ENCODE measurements around the gene PDE4D. TPM values are rescaled to one million over a fixed set of nuclear protein-coding genes. Genes with fewer than 3 reads are reported as not detected.

Gene PDE4D
- total RNA-seq, 1 experiment from 2014 or later = 2.4 TPM

DNA sequence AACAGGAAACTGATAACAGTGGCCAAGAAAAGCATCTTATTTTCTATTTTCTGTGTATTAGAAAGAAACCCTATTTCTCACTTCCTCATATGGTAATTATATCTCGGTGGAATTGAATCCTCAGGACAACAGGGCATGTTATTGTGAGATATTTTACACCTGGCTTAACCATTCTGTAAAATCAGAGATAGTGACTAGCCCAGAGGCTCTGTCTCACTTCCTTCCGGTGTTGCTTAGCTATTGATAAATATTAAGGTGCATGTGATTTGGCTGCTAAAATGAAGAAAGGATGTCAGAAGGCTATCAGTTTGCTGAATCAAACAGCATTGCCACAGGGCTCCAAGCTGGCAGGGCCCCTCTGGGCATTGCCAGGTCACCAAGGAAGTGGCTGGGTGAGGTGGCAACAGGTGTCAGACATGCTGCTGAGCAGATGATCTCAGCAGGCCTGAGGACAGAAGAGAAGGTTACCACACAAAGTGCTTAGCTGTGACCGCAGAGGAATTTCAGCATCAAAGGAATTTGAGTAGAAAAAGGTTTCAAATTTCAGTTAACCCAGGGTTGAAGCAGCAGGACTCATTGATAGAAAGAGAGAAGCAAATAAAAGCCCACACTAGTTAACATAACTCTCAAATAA lies 330.7 kb downstream of the PDE4D start:
- in situ Hi-C loops (cut with HindIII; ENCODE audit: low pct_unique_long_range_greater_than_20kb, low sequenced_read_pairs) (no loop called here), intact Hi-C loops (cut with micrococcal nuclease; ENCODE audit: unreplicated experiment) (no loop called here)
- ChIA-PET CTCF (no interaction called here), POLR2A (no interaction called here)
- Histone ChIP-seq H3K4me1 (ENCODE audit: control insufficient read depth, insufficient read depth, low read length) (no peaks in the 10 kb centered on the region), H3K27ac (ENCODE audit: low read length) (no peak overlapping the region), H3K9me3 (ENCODE audit: control insufficient read depth, insufficient read depth, low read depth, low read length) (no peaks in the 10 kb centered on the region), H3K4me3 (ENCODE audit: low read depth in 2 of 2, low read length in 2 of 2) (no peak overlapping the region), H3K36me3 (ENCODE audit: control insufficient read depth, insufficient read depth, low read length) (no peaks in the 10 kb centered on the region), H3K27me3 (ENCODE audit: control insufficient read depth, insufficient read depth, low read length) (no peaks in the 10 kb centered on the region)
- no peak for ATAC-seq
- TF ChIP-seq, protein P1, sequence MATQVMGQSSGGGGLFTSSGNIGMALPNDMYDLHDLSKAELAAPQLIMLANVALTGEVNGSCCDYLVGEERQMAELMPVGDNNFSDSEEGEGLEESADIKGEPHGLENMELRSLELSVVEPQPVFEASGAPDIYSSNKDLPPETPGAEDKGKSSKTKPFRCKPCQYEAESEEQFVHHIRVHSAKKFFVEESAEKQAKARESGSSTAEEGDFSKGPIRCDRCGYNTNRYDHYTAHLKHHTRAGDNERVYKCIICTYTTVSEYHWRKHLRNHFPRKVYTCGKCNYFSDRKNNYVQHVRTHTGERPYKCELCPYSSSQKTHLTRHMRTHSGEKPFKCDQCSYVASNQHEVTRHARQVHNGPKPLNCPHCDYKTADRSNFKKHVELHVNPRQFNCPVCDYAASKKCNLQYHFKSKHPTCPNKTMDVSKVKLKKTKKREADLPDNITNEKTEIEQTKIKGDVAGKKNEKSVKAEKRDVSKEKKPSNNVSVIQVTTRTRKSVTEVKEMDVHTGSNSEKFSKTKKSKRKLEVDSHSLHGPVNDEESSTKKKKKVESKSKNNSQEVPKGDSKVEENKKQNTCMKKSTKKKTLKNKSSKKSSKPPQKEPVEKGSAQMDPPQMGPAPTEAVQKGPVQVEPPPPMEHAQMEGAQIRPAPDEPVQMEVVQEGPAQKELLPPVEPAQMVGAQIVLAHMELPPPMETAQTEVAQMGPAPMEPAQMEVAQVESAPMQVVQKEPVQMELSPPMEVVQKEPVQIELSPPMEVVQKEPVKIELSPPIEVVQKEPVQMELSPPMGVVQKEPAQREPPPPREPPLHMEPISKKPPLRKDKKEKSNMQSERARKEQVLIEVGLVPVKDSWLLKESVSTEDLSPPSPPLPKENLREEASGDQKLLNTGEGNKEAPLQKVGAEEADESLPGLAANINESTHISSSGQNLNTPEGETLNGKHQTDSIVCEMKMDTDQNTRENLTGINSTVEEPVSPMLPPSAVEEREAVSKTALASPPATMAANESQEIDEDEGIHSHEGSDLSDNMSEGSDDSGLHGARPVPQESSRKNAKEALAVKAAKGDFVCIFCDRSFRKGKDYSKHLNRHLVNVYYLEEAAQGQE (IDR thresholded peaks at IDR 0.05; ENCODE audit: insufficient read depth in 1 of 2, low read depth in 2 of 2, low read length in 1 of 2) = no peak
- TF ChIP-seq SIN3A (IDR thresholded peaks at IDR 0.05; ENCODE audit: borderline replicate concordance, insufficient read depth, low read depth, low read length) (no peak), POLR2AphosphoS5 (IDR thresholded peaks at IDR 0.05; ENCODE audit: low read depth, low read length) (no peak)
- no peak for DNase-seq (ENCODE audit: low read depth, low spot score)
- BruUV-seq (replicated peaks) = no TSS peak

DNA sequence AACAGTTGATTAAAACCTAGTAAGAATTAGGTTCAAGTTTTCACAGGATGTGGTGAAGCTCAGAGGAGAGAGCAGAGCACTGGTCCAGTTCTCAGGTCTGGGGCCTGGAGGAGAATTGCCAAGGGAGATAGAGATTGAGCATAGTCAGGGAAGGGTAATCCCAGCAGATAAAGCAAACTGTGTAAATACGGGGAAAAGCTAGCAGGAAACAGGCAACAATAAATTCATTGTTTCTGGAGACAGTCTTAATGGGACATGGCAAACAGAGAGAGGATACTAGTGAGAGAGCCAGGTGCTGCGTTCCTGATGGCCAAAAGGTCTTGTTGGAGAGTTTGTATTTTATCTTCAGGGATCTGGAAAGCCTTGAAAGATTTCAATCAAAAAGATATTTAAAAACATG lies 333.0 kb downstream of the PDE4D start:
- ATAC-seq = no peak
- ChIA-PET CTCF (no interaction called here), POLR2A (no interaction called here)
- intact Hi-C loops (cut with micrococcal nuclease; ENCODE audit: unreplicated experiment) (no loop called here), in situ Hi-C loops (cut with HindIII; ENCODE audit: low pct_unique_long_range_greater_than_20kb, low sequenced_read_pairs) (no loop called here)
- Histone ChIP-seq H3K36me3 (ENCODE audit: control insufficient read depth, insufficient read depth, low read length) (no peaks in the 10 kb centered on the region), H3K9me3 (ENCODE audit: control insufficient read depth, insufficient read depth, low read depth, low read length) (no peaks in the 10 kb centered on the region), H3K27me3 (ENCODE audit: control insufficient read depth, insufficient read depth, low read length) (no peaks in the 10 kb centered on the region), H3K4me1 (ENCODE audit: control insufficient read depth, insufficient read depth, low read length) (no peaks in the 10 kb centered on the region), H3K27ac (ENCODE audit: low read length) (no peak overlapping the region), H3K4me3 (ENCODE audit: low read depth in 2 of 2, low read length in 2 of 2) (no peak overlapping the region)
- no peak for TF ChIP-seq POLR2AphosphoS5 (IDR thresholded peaks at IDR 0.05; ENCODE audit: low read depth, low read length)
- TF ChIP-seq, protein P2, sequence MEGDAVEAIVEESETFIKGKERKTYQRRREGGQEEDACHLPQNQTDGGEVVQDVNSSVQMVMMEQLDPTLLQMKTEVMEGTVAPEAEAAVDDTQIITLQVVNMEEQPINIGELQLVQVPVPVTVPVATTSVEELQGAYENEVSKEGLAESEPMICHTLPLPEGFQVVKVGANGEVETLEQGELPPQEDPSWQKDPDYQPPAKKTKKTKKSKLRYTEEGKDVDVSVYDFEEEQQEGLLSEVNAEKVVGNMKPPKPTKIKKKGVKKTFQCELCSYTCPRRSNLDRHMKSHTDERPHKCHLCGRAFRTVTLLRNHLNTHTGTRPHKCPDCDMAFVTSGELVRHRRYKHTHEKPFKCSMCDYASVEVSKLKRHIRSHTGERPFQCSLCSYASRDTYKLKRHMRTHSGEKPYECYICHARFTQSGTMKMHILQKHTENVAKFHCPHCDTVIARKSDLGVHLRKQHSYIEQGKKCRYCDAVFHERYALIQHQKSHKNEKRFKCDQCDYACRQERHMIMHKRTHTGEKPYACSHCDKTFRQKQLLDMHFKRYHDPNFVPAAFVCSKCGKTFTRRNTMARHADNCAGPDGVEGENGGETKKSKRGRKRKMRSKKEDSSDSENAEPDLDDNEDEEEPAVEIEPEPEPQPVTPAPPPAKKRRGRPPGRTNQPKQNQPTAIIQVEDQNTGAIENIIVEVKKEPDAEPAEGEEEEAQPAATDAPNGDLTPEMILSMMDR (IDR thresholded peaks at IDR 0.05) = no peak
- TF ChIP-seq TCF7L2 (IDR thresholded peaks at IDR 0.05; ENCODE audit: low read depth, low read length) = no peak
- TF ChIP-seq, protein P1 (IDR thresholded peaks at IDR 0.05; ENCODE audit: insufficient read depth in 1 of 2, low read depth in 2 of 2, low read length in 1 of 2) = no peak
- DNase-seq (ENCODE audit: low read depth, low spot score) = no peak
- no TSS peak for BruUV-seq (replicated peaks)
